Activated CD8-positive, alpha-beta T cell treated with anti-CD3 and anti-CD28 coated beads, Interleukin-2, amount 10 ng/mL, durations not matched to agents 7 days and 5 days (primary cell): Measurements from ENCODE around the gene TRAPPC1. TPM values are rescaled to one million over a fixed set of nuclear protein-coding genes. Genes with fewer than 3 reads are reported as not detected.
A peak's percentile ranks its signal among the peaks of the same experiment; 100 is the strongest.

Experiments used
- ATAC-seq: fragments of 150-1000 bp; cut with Tn5 transposase; one replicate; pipeline ENCODE4 v1.10.0; 2021; ENCODE audit warnings: moderate library complexity
- CTCF ChIA-PET: fragments of 350-600 bp; sonication (Branson Sonifier 250); formaldehyde crosslinking; loops from one replicate; lab custom pipeline; 2021; ENCODE audit warnings: antibody characterized with exemption; lab: Charles Lee
- POLR2A ChIA-PET: fragments of 350-600 bp; sonication (Branson Sonifier 250); formaldehyde crosslinking; loops from one replicate; lab custom pipeline; 2021; ENCODE audit warnings: antibody characterized with exemption; lab: Charles Lee
- DNase-seq: peaks from one replicate; pipeline ENCODE4 v3.0.0-alpha.2; 2020
- H3K27ac Mint-ChIP-seq: one replicate; pipeline ENCODE4 v1.8.0; 2021; ENCODE audit warnings: mild to moderate bottlenecking, mixed read lengths
- H3K27me3 Mint-ChIP-seq: one replicate; pipeline ENCODE4 v1.8.0; 2021; ENCODE audit warnings: low read depth, mixed read lengths
- H3K36me3 Mint-ChIP-seq: one replicate; pipeline ENCODE4 v1.8.0; 2021; ENCODE audit warnings: low read depth, mixed read lengths
- H3K4me1 Mint-ChIP-seq: one replicate; pipeline ENCODE4 v1.8.0; 2021; ENCODE audit warnings: low read depth, mixed read lengths
- H3K4me3 Mint-ChIP-seq: one replicate; pipeline ENCODE4 v1.8.0; 2021; ENCODE audit warnings: mild to moderate bottlenecking, mixed read lengths
- H3K9me3 Mint-ChIP-seq: one replicate; pipeline ENCODE4 v1.8.0; 2022; ENCODE audit warnings: mixed read lengths; ENCODE audit not compliant: insufficient read depth
- total RNA-seq, 2 experiments: library from RNA; stranded (reverse); gene quantifications; one replicate each; pipeline ENCODE4 v1.2.3, GENCODE V29; 2021

Gene TRAPPC1
- total RNA-seq, 2 experiments from 2014 or later, result 248 to 278 TPM

GRCh38 chr17:7903154-7904103 lies 28.3 kb downstream of the TRAPPC1 start:
- CTCF ChIA-PET, result interaction anchor here (0.8 to 1.5 kb wide), 4 partner anchors 14 to 138 kb away, joined by 3 read pairs; no protein-coding TSS in a partner anchor
- no peak for ATAC-seq
- H3K9me3 Mint-ChIP-seq, result no peaks in the 10 kb centered on the region
- no peaks in the 10 kb centered on the region for H3K27me3 Mint-ChIP-seq
- POLR2A ChIA-PET, result no interaction called here
- no peak for DNase-seq
- H3K4me1 Mint-ChIP-seq, result no peaks in the 10 kb centered on the region
- H3K27ac Mint-ChIP-seq, result no peak overlapping the region
- no peak overlapping the region for H3K4me3 Mint-ChIP-seq
- peaks cover 79% of the 10 kb centered on the region for H3K36me3 Mint-ChIP-seq

DNA sequence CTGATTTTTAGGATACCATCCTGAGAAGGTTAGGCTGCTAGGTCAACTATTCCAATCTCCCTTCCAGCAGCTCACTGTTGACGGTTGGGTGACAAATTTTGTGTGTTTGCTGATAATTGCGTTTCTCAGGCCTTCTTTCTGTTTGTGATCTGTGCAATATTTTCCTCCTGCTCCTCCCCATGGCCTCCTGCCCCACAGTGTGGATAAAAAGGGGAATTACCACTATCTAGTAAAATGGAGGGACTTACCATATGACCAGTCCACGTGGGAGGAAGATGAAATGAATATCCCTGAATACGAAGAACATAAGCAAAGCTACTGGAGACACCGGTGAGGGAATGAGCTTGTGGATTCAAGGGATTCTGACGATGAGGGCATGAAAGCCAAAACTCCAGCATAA lies 34.0 kb downstream of the TRAPPC1 start:
- peaks cover 12% of the 10 kb centered on the region for H3K4me1 Mint-ChIP-seq
- no peaks in the 10 kb centered on the region for H3K27me3 Mint-ChIP-seq
- H3K27ac Mint-ChIP-seq, result peak overlapping the region; percentile 0
- no peaks in the 10 kb centered on the region for H3K9me3 Mint-ChIP-seq
- ATAC-seq (no peak), DNase-seq (no peak)
- peaks cover 85% of the 10 kb centered on the region for H3K36me3 Mint-ChIP-seq
- ChIA-PET POLR2A (interaction anchor here (1.0 to 2.0 kb wide), 2 partner anchors 28 to 62 kb away, joined by 3 to 4 read pairs; no protein-coding TSS in a partner anchor), CTCF (interaction anchor here (0.6 to 5.0 kb wide), 13 partner anchors 15 to 160 kb away, joined by 3 to 19 read pairs (median 4); partner anchors contain the start of genes NAA38 and RNF227)
- H3K4me3 Mint-ChIP-seq, result no peak overlapping the region

GRCh38 chr17:7897090-7897489 lies 34.7 kb downstream of the TRAPPC1 start:
- CTCF ChIA-PET, result interaction anchor here (0.6 to 5.0 kb wide), 7 partner anchors 15 to 144 kb away, joined by 3 to 19 read pairs (median 6); partner anchors contain the start of gene RNF227
- Mint-ChIP-seq H3K9me3 (no peaks in the 10 kb centered on the region), H3K36me3 (peaks cover 82% of the 10 kb centered on the region), H3K4me1 (peaks cover 12% of the 10 kb centered on the region), H3K27me3 (no peaks in the 10 kb centered on the region), H3K27ac (no peak overlapping the region), H3K4me3 (no peak overlapping the region)
- no peak for DNase-seq
- POLR2A ChIA-PET, result no interaction called here
- no peak for ATAC-seq

- Mint-ChIP-seq H3K36me3 (peaks cover 81% of the 10 kb centered on the region), H3K27ac (no peak overlapping the region), H3K4me3 (no peak overlapping the region), H3K4me1 (peaks cover 18% of the 10 kb centered on the region), H3K9me3 (no peaks in the 10 kb centered on the region), H3K27me3 (no peaks in the 10 kb centered on the region)
- no peak for ATAC-seq
- CTCF ChIA-PET, result interaction anchor here (1.0 kb wide), 1 partner anchor 31 kb away, joined by 3 read pairs; no protein-coding TSS in a partner anchor
- DNase-seq, result no peak
- POLR2A ChIA-PET, result no interaction called here
Observed at GRCh38 chr17:7894866-7895265, 36.9 kb downstream of the TRAPPC1 start.

GRCh38 chr17:7894226-7894625 lies 37.5 kb downstream of the TRAPPC1 start:
- H3K27me3 Mint-ChIP-seq, result no peaks in the 10 kb centered on the region
- DNase-seq, result no peak
- no peak overlapping the region for H3K4me3 Mint-ChIP-seq
- ATAC-seq, result no peak
- H3K9me3 Mint-ChIP-seq, result no peaks in the 10 kb centered on the region
- peaks cover 78% of the 10 kb centered on the region for H3K36me3 Mint-ChIP-seq
- no peak overlapping the region for H3K27ac Mint-ChIP-seq
- peaks cover 18% of the 10 kb centered on the region for H3K4me1 Mint-ChIP-seq
- POLR2A ChIA-PET, result no interaction called here
- CTCF ChIA-PET, result interaction anchor here (1.0 kb wide), 1 partner anchor 31 kb away, joined by 3 read pairs; no protein-coding TSS in a partner anchor

- Mint-ChIP-seq H3K27me3 (no peaks in the 10 kb centered on the region), H3K36me3 (peaks cover 70% of the 10 kb centered on the region), H3K27ac (no peak overlapping the region), H3K9me3 (no peaks in the 10 kb centered on the region), H3K4me1 (peaks cover 18% of the 10 kb centered on the region), H3K4me3 (no peak overlapping the region)
- no peak for DNase-seq
- no peak for ATAC-seq
- ChIA-PET POLR2A (no interaction called here), CTCF (interaction anchor here (1.2 to 1.8 kb wide), 2 partner anchors 24 to 36 kb away, joined by 3 to 4 read pairs; partner anchors contain the start of gene NAA38)
Observed at GRCh38 chr17:7893187-7893880, 38.4 kb downstream of the TRAPPC1 start.

DNA sequence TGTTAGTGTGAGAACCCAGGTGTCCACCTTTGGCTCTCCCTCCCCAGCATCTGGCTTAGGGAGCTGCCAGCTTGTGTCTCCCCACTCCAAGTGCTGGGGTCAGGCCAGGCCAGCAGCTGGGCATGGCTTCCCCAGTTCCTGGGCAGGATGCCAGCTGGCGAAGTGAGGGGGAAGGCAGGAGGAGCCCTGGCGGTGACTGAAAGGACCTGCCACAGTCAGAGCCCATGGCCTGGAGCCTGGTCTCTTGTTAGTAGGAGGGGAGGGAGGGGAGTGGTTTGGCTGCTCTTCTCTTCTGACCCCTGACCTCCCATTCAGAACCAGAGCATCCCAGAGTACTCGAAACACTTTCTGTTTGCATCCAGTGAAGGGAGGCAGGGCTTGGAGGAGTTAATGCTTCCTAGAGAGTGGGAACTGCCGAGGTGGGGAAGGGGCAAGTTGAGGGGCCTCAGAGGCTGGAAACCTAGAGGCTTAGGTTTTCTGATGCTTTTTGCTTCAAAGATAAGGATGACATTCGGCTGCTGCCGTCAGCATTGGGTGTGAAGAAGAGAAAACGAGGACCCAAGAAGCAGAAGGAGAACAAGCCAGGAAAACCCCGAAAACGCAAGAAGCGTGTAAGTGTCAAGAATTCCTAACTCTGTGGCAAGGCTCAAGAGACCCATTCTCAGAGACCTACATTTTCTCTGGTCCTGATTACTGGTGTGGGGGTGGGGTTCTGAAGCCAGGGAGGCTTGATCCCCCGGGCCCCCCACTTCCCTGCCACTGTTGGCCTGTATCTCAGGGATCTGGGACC lies 42.4 kb downstream of the TRAPPC1 start:
- Mint-ChIP-seq H3K4me1 (peaks cover 8% of the 10 kb centered on the region), H3K27ac (no peak overlapping the region), H3K36me3 (peaks cover 38% of the 10 kb centered on the region), H3K4me3 (no peak overlapping the region), H3K27me3 (no peaks in the 10 kb centered on the region), H3K9me3 (no peaks in the 10 kb centered on the region)
- ChIA-PET POLR2A (interaction anchor here (1.1 kb wide), 1 partner anchor 12 kb away, joined by 3 read pairs; no protein-coding TSS in a partner anchor), CTCF (interaction anchor here (1.0 to 1.2 kb wide), 2 partner anchors 26 to 100 kb away, joined by 3 to 6 read pairs; no protein-coding TSS in a partner anchor)
- ATAC-seq (no peak), DNase-seq (no peak)

- peak; percentile 53 for DNase-seq
- no peak within 1 kb of the TSS for H3K27ac Mint-ChIP-seq
- no peak within 1 kb of the TSS for H3K4me3 Mint-ChIP-seq
- peaks cover 6% of the 10 kb centered on the region for H3K4me1 Mint-ChIP-seq
- no peaks in the 10 kb centered on the region for H3K9me3 Mint-ChIP-seq
- no peaks in the 10 kb centered on the region for H3K27me3 Mint-ChIP-seq
- CTCF ChIA-PET, result interaction anchor here (0.6 to 1.2 kb wide), 4 partner anchors 25 to 101 kb away, joined by 3 to 6 read pairs (median 3); partner anchors contain the start of gene NAA38
- H3K36me3 Mint-ChIP-seq, result peaks cover 28% of the 10 kb centered on the region
- ATAC-seq, result peak; percentile 21
- POLR2A ChIA-PET, result interaction anchor here (1.1 kb wide), 1 partner anchor 13 kb away, joined by 3 read pairs; no protein-coding TSS in a partner anchor
Observed at GRCh38 chr17:7888184-7888920, 43.4 kb downstream of the TRAPPC1 start, which contains the start of gene CHD3. TSS of gene CHD3 (plus strand) at chr17:7888789. CDS start at chr17:7889001, 212 bp downstream.

DNA sequence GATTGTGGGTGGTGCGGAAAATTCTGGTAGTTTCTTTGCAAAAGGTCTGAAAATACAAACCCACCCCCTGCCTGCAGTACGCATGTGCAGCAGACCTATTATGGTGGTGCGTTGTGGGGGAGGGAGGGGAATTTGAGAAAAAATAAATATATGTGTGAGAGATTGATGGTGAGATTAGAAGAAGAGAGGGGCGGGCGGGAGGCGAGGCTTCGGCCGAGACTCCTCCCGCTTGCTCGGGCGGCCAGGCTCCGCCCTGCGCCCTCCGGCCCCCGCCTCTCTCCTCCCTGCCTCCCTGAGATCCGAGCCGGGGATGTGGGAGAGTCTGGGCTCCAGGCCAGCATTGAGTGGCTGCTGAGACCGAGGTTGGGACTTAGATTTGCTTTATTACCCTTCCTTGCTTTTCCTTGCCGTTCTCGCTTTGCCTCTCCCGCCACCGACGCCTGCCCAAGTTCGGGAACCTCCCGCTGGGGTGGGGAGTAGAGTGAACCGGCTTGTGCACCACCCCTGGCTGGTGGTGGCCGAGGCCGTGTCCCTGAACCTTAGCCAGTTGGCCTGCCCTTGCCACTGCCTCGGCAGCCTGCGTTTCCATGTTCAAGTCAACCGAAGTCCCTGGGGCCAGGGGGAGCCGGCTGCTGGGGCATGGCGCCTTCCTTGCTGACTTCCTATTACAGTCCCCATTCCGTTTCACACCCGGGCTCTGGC lies 44.1 kb downstream of the TRAPPC1 start:
- DNase-seq (peak; percentile 94), ATAC-seq (peak; percentile 73)
- POLR2A ChIA-PET, result no interaction called here
- no peak overlapping the region for H3K27ac Mint-ChIP-seq
- peaks cover 6% of the 10 kb centered on the region for H3K4me1 Mint-ChIP-seq
- no peaks in the 10 kb centered on the region for H3K9me3 Mint-ChIP-seq
- CTCF ChIA-PET, result no interaction called here
- no peaks in the 10 kb centered on the region for H3K27me3 Mint-ChIP-seq
- no peak overlapping the region for H3K4me3 Mint-ChIP-seq
- H3K36me3 Mint-ChIP-seq, result peaks cover 25% of the 10 kb centered on the region

DNA sequence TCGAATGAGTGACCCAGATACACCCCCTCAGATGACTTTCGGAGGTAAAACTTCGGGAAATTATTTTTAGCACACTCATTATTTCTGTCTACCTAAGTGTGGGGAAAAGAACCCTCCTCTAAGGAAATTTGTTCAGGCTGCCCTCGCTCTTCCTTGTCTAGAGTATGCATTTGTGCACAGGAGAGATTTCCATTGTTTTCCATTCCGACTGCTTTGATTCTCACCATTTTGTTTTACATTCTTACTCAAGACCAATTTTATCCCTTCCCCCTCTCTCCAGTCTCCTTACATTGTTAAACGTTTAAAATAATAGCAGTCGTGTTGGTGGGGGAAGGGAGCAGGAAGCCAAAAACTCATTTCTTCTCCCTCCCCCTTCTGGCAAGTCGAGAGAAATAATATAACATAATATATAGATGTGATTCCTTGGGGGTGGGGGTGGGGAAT lies 44.7 kb downstream of the TRAPPC1 start:
- Mint-ChIP-seq H3K4me1 (peaks cover 6% of the 10 kb centered on the region), H3K27ac (no peak overlapping the region), H3K4me3 (no peak overlapping the region), H3K36me3 (peaks cover 24% of the 10 kb centered on the region), H3K27me3 (no peaks in the 10 kb centered on the region), H3K9me3 (no peaks in the 10 kb centered on the region)
- DNase-seq (no peak), ATAC-seq (peak; percentile 13)
- POLR2A ChIA-PET, result interaction anchor here (1.4 to 1.7 kb wide), 2 partner anchors 19 to 30 kb away, joined by 9 to 12 read pairs; partner anchors contain the start of gene NAA38
- CTCF ChIA-PET, result no interaction called here
